GM21515 (cell line): ENCODE results near the gene ADGRL1.
"Not testable (repeated sequence)": the region's sequence is repeated elsewhere in the genome, so short reads cannot be mapped to it uniquely, and the experiment has no call there.

Source experiments
- ATAC-seq: cut with Tn5 transposase; IDR thresholded peaks from one replicate; pipeline ENCODE4 v1.9.1; 2021; ENCODE audit not compliant: unreplicated experiment

Gene ADGRL1

DNA sequence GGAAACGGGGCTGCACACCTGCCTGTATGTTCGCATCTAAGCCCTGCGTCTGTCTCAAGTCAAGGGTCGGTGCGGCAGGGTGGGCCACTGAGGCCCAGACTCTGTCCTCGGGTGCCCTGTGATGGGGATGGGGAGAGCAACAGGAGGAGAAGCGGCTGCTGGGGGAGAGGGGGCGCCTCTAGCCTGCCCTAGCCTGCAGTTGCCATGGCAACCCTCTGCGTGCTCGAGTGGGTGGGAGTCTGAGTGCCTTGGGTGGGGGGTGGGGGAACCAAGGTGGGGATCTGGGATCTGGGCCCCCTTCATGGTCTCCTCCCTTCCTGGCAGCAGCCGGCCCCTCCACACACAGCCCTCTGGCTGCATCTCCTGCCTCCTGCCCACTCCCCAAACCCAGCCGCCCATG is 10.8 kb downstream of the ADGRL1 start:
- ATAC-seq: not testable (repeated sequence)

DNA sequence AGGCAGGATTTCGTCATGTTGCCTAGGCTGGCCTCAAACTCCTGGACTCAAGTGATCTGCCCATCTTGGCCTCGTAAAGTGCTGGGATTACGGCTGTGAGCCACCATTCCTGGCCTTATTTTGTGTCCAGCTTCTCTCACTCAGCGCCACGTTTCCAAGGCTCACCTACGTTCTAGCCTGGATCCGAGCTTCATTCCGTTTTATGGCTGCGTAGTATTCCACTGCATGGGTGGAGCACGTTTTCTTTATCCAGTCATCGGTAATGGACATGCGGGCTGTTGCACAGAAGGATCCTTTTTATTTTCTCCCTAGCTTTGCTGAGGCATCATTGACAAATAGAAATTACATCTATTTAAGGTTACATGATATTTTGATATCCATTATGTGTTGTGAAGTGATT is 16.6 kb downstream of the ADGRL1 start:
- no peak for ATAC-seq

- ATAC-seq: not testable (repeated sequence)
Observed at GRCh38 chr19:14188086-14188485, 17.9 kb downstream of the ADGRL1 start.

DNA sequence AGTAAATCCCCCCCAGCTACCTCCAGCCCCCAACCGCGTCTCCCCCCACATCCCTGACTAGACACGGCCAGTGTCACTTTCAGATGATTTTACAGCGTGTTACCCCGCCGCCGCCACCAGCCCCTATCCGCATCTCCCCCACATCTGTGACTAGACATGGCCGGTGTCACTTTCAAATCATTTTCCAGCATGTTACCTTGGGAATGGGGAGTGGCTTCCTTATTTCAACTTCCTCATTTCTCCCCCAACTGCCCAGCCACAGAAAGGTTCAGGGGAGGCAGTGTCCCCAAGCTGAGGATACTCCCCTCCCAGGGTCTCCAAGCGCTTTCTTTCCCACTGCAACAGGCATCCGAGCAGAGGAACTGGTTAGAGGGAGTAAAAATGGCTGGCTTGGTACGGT is 18.4 kb downstream of the ADGRL1 start:
- no peak for ATAC-seq

- not testable (repeated sequence) for ATAC-seq
Observed at GRCh38 chr19:14186684-14187083, 19.3 kb downstream of the ADGRL1 start.

GRCh38 chr19:14185691-14186090 is 20.3 kb downstream of the ADGRL1 start:
- not testable (repeated sequence) for ATAC-seq

DNA sequence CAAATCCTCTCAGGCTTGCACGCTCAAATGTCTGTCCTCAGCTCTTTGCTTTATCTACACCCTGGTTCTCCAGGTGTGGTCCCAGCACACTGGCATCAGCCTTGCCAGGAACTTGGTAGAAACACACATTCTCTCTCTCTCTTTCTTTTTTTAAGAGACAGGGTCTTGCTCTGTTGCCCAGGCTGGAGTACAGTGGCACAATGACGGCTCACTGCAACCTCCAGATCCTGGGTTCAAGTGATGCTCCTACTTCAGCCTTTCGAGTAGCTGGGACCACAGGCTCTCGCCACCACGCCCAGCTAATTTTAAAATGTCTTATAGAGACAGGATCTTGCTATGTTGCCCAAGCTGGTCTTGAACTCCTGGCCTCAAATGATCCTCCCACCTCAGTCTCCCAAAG is 20.8 kb downstream of the ADGRL1 start:
- ATAC-seq: no peak

- no peak for ATAC-seq
Observed at GRCh38 chr19:14183741-14184350, 22.1 kb downstream of the ADGRL1 start.

GRCh38 chr19:14182476-14182875 is 23.5 kb downstream of the ADGRL1 start:
- no peak for ATAC-seq

- ATAC-seq: no peak
Observed at GRCh38 chr19:14181906-14182305, 24.1 kb downstream of the ADGRL1 start.

GRCh38 chr19:14181199-14181598 is 24.8 kb downstream of the ADGRL1 start:
- not testable (repeated sequence) for ATAC-seq

DNA sequence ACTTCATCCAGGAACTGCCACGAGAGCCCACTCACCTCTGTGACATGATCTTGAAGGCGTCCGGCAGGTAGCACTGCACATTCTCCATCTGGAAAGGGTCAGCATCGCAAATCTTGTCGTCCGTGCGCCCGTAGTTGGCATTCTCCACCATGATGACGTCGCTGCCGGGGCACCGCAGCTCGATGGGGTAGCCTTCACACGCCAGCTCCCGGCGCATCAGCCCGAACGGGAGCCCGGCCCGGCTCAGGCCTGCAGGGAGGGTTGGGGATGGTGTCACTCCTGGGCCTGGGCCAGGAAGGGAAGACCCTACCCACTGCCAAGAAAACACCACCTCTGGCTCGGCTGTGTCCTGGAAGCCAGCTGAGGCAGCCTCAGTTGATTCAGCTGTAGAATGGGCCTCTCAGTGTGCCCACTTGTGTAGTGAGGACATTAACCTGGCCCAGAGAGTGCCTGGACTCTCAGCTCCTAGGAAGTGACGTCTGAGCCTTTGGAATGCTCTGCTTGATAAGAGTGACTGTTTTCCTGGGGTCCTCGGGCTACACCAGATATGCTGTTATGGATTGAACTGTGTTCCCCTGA is 28.4 kb downstream of the ADGRL1 start:
- no peak for ATAC-seq

DNA sequence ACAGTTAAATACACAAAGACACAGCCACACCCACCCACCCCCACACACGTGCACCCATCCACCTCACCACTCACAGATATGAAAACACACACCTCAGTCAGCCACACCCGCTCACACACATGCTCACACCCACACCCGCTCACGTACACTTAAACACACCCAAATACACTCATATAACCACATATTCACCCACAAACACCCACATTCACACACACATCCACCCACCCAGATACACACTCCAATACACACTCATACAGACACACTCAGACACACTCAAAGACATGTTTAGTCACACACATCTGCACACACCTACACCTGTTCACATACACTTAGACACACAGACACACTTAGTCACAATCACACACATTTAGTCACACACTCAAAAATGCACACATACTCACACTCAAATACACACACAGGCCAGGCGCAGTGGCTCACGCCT is 30.6 kb downstream of the ADGRL1 start:
- no peak for ATAC-seq

- no peak for ATAC-seq
Observed at GRCh38 chr19:14174883-14175282, 31.1 kb downstream of the ADGRL1 start.

DNA sequence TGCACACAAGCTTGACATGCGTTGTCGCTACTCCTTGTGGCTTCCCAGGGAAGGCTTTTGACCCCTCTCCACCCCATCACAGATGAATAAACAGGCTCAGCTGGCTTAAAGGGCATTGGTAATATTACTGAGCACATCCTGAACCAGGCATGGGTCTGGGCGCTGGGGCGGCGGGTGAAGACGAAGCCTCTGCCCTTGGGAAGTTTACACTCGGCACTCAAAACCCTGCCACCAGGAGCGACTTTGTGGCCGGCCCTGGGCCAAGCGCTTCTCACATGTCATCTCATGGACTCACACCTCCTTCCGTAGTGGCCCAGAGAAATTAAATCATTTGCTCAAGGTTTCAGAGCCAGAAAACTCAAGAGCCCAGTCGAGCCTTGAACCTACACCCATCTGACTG is 37.0 kb downstream of the ADGRL1 start:
- no peak for ATAC-seq

GRCh38 chr19:14168259-14168972 is 37.6 kb downstream of the ADGRL1 start:
- ATAC-seq: no peak

DNA sequence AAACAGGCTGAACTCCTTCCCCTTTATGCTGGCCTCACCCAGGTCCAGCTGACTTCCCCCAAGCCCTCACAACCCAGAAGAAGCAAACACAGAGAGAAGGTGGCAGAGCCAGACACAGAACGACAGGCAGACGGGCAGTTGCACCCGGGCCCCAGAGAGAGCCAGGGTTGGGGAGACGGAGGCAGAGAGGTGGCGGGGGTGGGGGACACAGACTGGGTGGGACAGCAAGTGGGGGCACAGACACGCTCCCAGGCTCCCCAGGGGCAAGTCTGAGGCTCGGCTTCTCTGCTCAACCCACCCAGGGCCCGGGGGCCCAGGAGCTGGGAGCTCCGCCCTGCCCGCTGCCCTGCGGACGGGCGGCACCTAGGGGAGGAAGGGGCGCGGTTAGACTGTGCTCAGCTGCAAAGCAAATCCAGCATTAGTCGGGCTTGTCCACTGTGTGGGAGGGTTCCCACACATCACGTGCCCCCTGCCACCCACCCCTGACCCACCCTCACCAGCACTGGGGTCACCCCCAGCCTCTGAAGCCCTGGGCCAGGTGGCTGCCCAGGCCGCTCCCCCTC is 38.3 kb downstream of the ADGRL1 start:
- ATAC-seq: no peak

GRCh38 chr19:14166999-14167575 is 38.9 kb downstream of the ADGRL1 start:
- no peak for ATAC-seq

GRCh38 chr19:14165990-14166830 is 39.8 kb downstream of the ADGRL1 start:
- no peak for ATAC-seq

DNA sequence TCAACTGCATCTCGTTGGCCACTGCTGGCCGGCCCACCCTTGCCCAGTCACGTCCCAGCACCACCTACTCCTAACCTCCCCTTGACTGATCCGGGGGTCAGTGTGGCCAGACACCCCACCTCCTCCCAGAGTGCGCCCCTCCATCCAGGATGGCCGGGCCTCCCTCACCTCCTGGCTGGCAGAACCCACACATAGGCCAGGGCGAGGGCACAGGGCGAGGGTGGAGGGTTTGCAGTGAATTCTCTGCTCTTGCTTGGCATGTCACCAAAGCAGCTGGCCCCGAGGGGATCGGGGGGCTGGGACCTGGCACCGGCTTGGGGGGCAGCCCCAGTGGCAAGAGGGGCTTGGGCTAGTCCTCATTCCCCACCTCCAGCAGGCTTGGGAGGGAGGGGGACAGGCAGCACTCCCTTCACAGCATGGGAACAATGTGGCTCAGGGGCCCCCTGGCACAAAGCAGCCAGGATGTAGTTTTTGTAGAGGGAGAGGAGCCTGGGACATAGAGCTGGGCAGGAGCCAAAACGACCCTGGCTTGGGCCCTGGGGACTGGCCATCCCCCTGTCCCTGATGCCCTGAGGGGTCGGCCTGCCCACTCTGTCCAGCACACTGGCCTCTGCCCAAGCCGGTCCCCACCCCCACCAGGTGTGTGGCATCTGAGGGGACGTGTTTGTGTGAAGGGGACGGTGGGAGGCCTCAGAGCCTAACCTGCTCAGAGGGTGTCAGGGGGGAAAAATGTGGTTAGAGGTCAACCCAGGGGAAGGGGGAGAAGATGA is 41.1 kb downstream of the ADGRL1 start:
- no peak for ATAC-seq
